HCT116 (cell line): ENCODE data around the gene SLC9A9. TPM values are rescaled to one million over a fixed set of nuclear protein-coding genes. Genes with fewer than 3 reads are reported as not detected.

ENCODE experiments used
- ATAC-seq: fragments of 200-7000 bp; cut with Tn5 transposase; 2 replicates; pipeline ENCODE4 v1.9.1; 2020; ENCODE audit warnings: mild to moderate bottlenecking, moderate library complexity
- BruUV-seq: library from RNA; stranded (reverse); fragments of 400-500 nt; replicated peaks from 2 replicates; lab custom pipeline; 2021; lab: Mats Ljungman, UMichigan
- CTCF ChIA-PET: fragments of 300-600 bp; sonication (Branson Sonifier 250); formaldehyde crosslinking; loops from one replicate; lab custom pipeline; 2021; ENCODE audit warnings: antibody characterized with exemption; lab: Charles Lee
- POLR2A ChIA-PET: fragments of 300-600, 350-600 bp; sonication (Branson Sonifier 250); formaldehyde crosslinking; loops from one replicate; lab custom pipeline; 2021; ENCODE audit warnings: antibody characterized with exemption; lab: Charles Lee
- RAD21 ChIA-PET, 2 experiments: fragments of 300-600 bp; sonication (Branson Sonifier 250); formaldehyde crosslinking; loops; one replicate each; lab custom pipeline; 2023; ENCODE audit warnings: low total read pairs in 2 of 2; ENCODE audit not compliant: uncharacterized antibody in 2 of 2, unreplicated experiment in 2 of 2, low non-redundant PET in 1 of 2; lab: Charles Lee
- DNase-seq: peaks from one replicate; pipeline ENCODE4 v3.0.0-alpha.2; 2010; ENCODE audit warnings: low read depth, low spot score
- H2AFZ ChIP-seq: fragments of 200-600 bp; shearing (Covaris generic), sonication (generic); 2 replicates; pipeline ENCODE4 v1.6.1; 2017; ENCODE audit warnings: low read depth, mixed run types, mixed read lengths, antibody characterized with exemption, low read length; ENCODE audit not compliant: poor library complexity, severe bottlenecking
- H3K27ac ChIP-seq: 2 replicates; pipeline ENCODE4 v1.5.1; 2012; ENCODE audit warnings: low read depth, low read length
- H3K27me3 ChIP-seq: fragments of 200-600 bp; sonication (generic); 2 replicates; pipeline ENCODE4 v1.6.1; 2016; ENCODE audit warnings: mixed run types, low read length, mixed read lengths; ENCODE audit not compliant: insufficient read depth
- H3K36me3 ChIP-seq, 2 experiments: fragments of 200-500 bp in 1 of 2; fragments of 200-600 bp in 1 of 2; sonication (Bioruptor generic) in 1 of 2; sonication (generic) in 1 of 2; 2 replicates each; pipeline versions ENCODE4 v1.5.1 to v1.6.1; 2014 to 2016; ENCODE audit warnings: low read length in 2 of 2, inconsistent platforms in 1 of 2, mixed read lengths in 1 of 2, mixed run types in 1 of 2; ENCODE audit not compliant: insufficient read depth in 2 of 2, control insufficient read depth in 1 of 2
- H3K4me1 ChIP-seq, 2 experiments: fragments of 200-600 bp in 1 of 2; sonication (generic) in 1 of 2; 2 replicates each; pipeline versions ENCODE4 v1.5.1 to v1.6.1; 2012 to 2017; ENCODE audit warnings: low read length in 2 of 2, inconsistent platforms in 1 of 2, mild to moderate bottlenecking in 1 of 2, mixed read lengths in 1 of 2, mixed run types in 1 of 2, moderate library complexity in 1 of 2; ENCODE audit not compliant: insufficient read depth in 2 of 2, control insufficient read depth in 1 of 2
- H3K4me2 ChIP-seq: fragments of 200-600 bp; sonication (generic); 2 replicates; pipeline ENCODE4 v1.6.1; 2017; ENCODE audit warnings: mixed run types, low read length, mixed read lengths
- H3K4me3 ChIP-seq, 2 experiments: fragments of 200-600 bp in 1 of 2; sonication (generic) in 1 of 2; replicated peaks in 1 of 2; 2 replicates each; pipeline ENCODE4 v1.5.1; 2011 to 2016; ENCODE audit warnings: low read length in 2 of 2, control low read depth in 1 of 2, low read depth in 1 of 2, mild to moderate bottlenecking in 1 of 2, mixed read lengths in 1 of 2, mixed run types in 1 of 2
- H3K79me2 ChIP-seq: fragments of 200-600 bp; sonication (generic); 2 replicates; pipeline ENCODE4 v1.6.1; 2017; ENCODE audit warnings: mild to moderate bottlenecking, mixed run types, low read length, moderate library complexity, mixed read lengths; ENCODE audit not compliant: insufficient read depth
- H3K9ac ChIP-seq: fragments of 200-600 bp; sonication (generic); 2 replicates; pipeline ENCODE4 v1.6.1; 2016; ENCODE audit warnings: low read length, mixed read lengths
- H3K9me2 ChIP-seq: fragments of 200-600 bp; sonication (generic), shearing (Covaris generic); 2 replicates; pipeline ENCODE4 v1.6.1; 2017; ENCODE audit warnings: mixed run types, mild to moderate bottlenecking, moderate library complexity; ENCODE audit not compliant: insufficient read depth
- H3K9me3 ChIP-seq, 2 experiments: fragments of 200-500 bp in 1 of 2; fragments of 200-600 bp in 1 of 2; sonication (Bioruptor generic) in 1 of 2; sonication (generic) in 1 of 2; 2 replicates each; pipeline ENCODE4 v1.6.1; 2014 to 2017; ENCODE audit warnings: low read length in 2 of 2, mixed read lengths in 2 of 2, inconsistent platforms in 1 of 2, low read depth in 1 of 2, mild to moderate bottlenecking in 1 of 2, mixed run types in 1 of 2, moderate library complexity in 1 of 2; ENCODE audit not compliant: control insufficient read depth in 1 of 2, insufficient read depth in 1 of 2
- H4K20me1 ChIP-seq: fragments of 200-600 bp; sonication (generic), shearing (Covaris generic); 2 replicates; pipeline ENCODE4 v1.6.1; 2017; ENCODE audit warnings: mixed run types, mild to moderate bottlenecking, moderate library complexity; ENCODE audit not compliant: insufficient read depth
- ATF3 ChIP-seq: IDR thresholded peaks from 2 replicates; pipeline ENCODE4 v1.6.1; 2012
- CBX3 ChIP-seq: IDR thresholded peaks from 2 replicates; pipeline ENCODE4 v1.6.1; 2012; ENCODE audit warnings: low read depth
- EGR1 ChIP-seq: IDR thresholded peaks from 2 replicates; pipeline ENCODE4 v1.6.1; 2012; ENCODE audit warnings: low read depth
- JUND ChIP-seq: IDR thresholded peaks from 2 replicates; pipeline ENCODE4 v1.6.1; 2012
- POLR2A ChIP-seq: IDR thresholded peaks from 2 replicates; pipeline ENCODE4 v1.7.0; 2011; ENCODE audit warnings: borderline replicate concordance; ENCODE audit not compliant: insufficient read depth, insufficient read length; ENCODE audit errors: extremely low read depth
- POLR2AphosphoS5 ChIP-seq: IDR thresholded peaks from 2 replicates; pipeline ENCODE4 v1.6.1; 2011; ENCODE audit warnings: mild to moderate bottlenecking, low read depth, low read length, moderate library complexity
- RAD21 ChIP-seq: IDR thresholded peaks from 2 replicates; pipeline ENCODE4 v1.6.1; 2012; ENCODE audit warnings: low read depth, mild to moderate bottlenecking
- SRF ChIP-seq: IDR thresholded peaks from 2 replicates; pipeline ENCODE4 v1.6.1; 2012; ENCODE audit warnings: low read depth
- intact Hi-C: fragments of 100-400 bp; cut with micrococcal nuclease; formaldehyde crosslinking; loops from 2 replicates; pipeline ENCODE4 v1.10.0; 2022
- total RNA-seq: library from RNA; stranded (reverse); gene quantifications from one replicate; pipeline ENCODE4 v1.2.1, GENCODE V29; 2021; ENCODE audit not compliant: unreplicated experiment
- TF ChIP-seq, protein P1 (sequence below): IDR thresholded peaks from 2 replicates; pipeline ENCODE4 v1.6.1; 2011; ENCODE audit warnings: mild to moderate bottlenecking, low read length, moderate library complexity; ENCODE audit not compliant: insufficient replicate concordance; ENCODE audit errors: extremely low read depth

The SLC9A9 gene
- total RNA-seq, 1 experiment from 2014 or later = 0.20 TPM

GRCh38 chr3:143416229-143416628 is 432.0 kb downstream of the SLC9A9 start:
- intact Hi-C loops = no loop called here
- no peak overlapping the region for H3K27ac ChIP-seq
- H4K20me1 ChIP-seq = no peaks in the 10 kb centered on the region
- no peaks in the 10 kb centered on the region for H3K36me3 ChIP-seq
- no peak for DNase-seq
- no peak for ATAC-seq
- H3K9me3 ChIP-seq = no peaks in the 10 kb centered on the region
- no peaks in the 10 kb centered on the region for H3K27me3 ChIP-seq
- no peak overlapping the region for H3K4me3 ChIP-seq
- ChIA-PET POLR2A (no interaction called here), RAD21 (no interaction called here), CTCF (no interaction called here)
- H3K4me1 ChIP-seq = no peaks in the 10 kb centered on the region
- H3K9ac ChIP-seq = no peak overlapping the region
- no peak overlapping the region for H2AFZ ChIP-seq
- TF ChIP-seq POLR2A = no peak
- no peak for TF ChIP-seq RAD21
- TF ChIP-seq POLR2AphosphoS5 = no peak
- TF ChIP-seq EGR1 = no peak
- TF ChIP-seq, protein P1, sequence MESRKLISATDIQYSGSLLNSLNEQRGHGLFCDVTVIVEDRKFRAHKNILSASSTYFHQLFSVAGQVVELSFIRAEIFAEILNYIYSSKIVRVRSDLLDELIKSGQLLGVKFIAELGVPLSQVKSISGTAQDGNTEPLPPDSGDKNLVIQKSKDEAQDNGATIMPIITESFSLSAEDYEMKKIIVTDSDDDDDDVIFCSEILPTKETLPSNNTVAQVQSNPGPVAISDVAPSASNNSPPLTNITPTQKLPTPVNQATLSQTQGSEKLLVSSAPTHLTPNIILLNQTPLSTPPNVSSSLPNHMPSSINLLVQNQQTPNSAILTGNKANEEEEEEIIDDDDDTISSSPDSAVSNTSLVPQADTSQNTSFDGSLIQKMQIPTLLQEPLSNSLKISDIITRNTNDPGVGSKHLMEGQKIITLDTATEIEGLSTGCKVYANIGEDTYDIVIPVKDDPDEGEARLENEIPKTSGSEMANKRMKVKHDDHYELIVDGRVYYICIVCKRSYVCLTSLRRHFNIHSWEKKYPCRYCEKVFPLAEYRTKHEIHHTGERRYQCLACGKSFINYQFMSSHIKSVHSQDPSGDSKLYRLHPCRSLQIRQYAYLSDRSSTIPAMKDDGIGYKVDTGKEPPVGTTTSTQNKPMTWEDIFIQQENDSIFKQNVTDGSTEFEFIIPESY = no peak
- TF ChIP-seq SRF = no peak
- no peak for TF ChIP-seq CBX3
- TF ChIP-seq ATF3 = no peak
- no peak for TF ChIP-seq JUND
- no peak overlapping the region for H3K4me2 ChIP-seq
- no peaks in the 10 kb centered on the region for H3K79me2 ChIP-seq
- H3K9me2 ChIP-seq = no peaks in the 10 kb centered on the region
- BruUV-seq = no TSS peak
